ENCODE results near the gene CRYZL1.
A peak's percentile ranks its signal among the peaks of the same experiment; 100 is the strongest.
"Not testable (repeated sequence)": the region's sequence is repeated elsewhere in the genome, so short reads cannot be mapped to it uniquely, and the experiment has no call there.

The CRYZL1 gene

GRCh38 chr21:33640697-33641351, 717 bp downstream of the CRYZL1 start:
- DNase-seq (ENCODE audit: low read depth) = peak; percentile 45
- no peak for TF ChIP-seq CTCF (IDR thresholded peaks at IDR 0.05; ENCODE audit: insufficient read depth, low read depth, low read length, missing control alignments)
- H3K4me3 ChIP-seq (ENCODE audit: low read length) = peak overlapping the region; percentile 97

- TF ChIP-seq CTCF (IDR thresholded peaks at IDR 0.05; ENCODE audit: insufficient read depth, low read depth, low read length, missing control alignments) = no peak
- DNase-seq (ENCODE audit: low read depth) = no peak
- no peak overlapping the region for H3K4me3 ChIP-seq (ENCODE audit: low read length)
Observed at GRCh38 chr21:33634254-33634653, 7.3 kb downstream of the CRYZL1 start.

GRCh38 chr21:33626151-33626550, 15.4 kb downstream of the CRYZL1 start:
- not testable (repeated sequence) for DNase-seq (ENCODE audit: low read depth)

GRCh38 chr21:33622253-33622652, 19.3 kb downstream of the CRYZL1 start:
- no peak for TF ChIP-seq CTCF (IDR thresholded peaks at IDR 0.05; ENCODE audit: insufficient read depth, low read depth, low read length, missing control alignments)
- no peak overlapping the region for H3K4me3 ChIP-seq (ENCODE audit: low read length)
- no peak for DNase-seq (ENCODE audit: low read depth)

More at GRCh38 chr21:33626151-33626550, 15.4 kb downstream of the CRYZL1 start:
- not testable (repeated sequence) for H3K4me3 ChIP-seq (ENCODE audit: low read length)

- no peak overlapping the region for H3K4me3 ChIP-seq (ENCODE audit: low read length)
- no peak for DNase-seq (ENCODE audit: low read depth)
- no peak for TF ChIP-seq CTCF (IDR thresholded peaks at IDR 0.05; ENCODE audit: insufficient read depth, low read depth, low read length, missing control alignments)
Observed at GRCh38 chr21:33619726-33620125, 21.8 kb downstream of the CRYZL1 start.

- DNase-seq (ENCODE audit: low read depth) = no peak
- H3K4me3 ChIP-seq (ENCODE audit: low read length) = no peak overlapping the region
- TF ChIP-seq CTCF (IDR thresholded peaks at IDR 0.05; ENCODE audit: insufficient read depth, low read depth, low read length, missing control alignments) = no peak
Observed at GRCh38 chr21:33618407-33618806, 23.1 kb downstream of the CRYZL1 start.

- DNase-seq (ENCODE audit: low read depth); H3K4me3 ChIP-seq (ENCODE audit: low read length): not testable (repeated sequence)
Observed at GRCh38 chr21:33617565-33617964, 24.0 kb downstream of the CRYZL1 start.

- no peak for DNase-seq (ENCODE audit: low read depth)
- H3K4me3 ChIP-seq (ENCODE audit: low read length) = no peak overlapping the region
- TF ChIP-seq CTCF (IDR thresholded peaks at IDR 0.05; ENCODE audit: insufficient read depth, low read depth, low read length, missing control alignments) = no peak
Observed at GRCh38 chr21:33611006-33611744, 30.4 kb downstream of the CRYZL1 start.

All from epithelial cell of esophagus (primary cell).